Activated naive CD4-positive, alpha-beta T cell treated with anti-CD3 and anti-CD28 coated beads for 36 hours (primary cell): ENCODE results near the gene MGAT4A. TPM values are rescaled to one million over a fixed set of nuclear protein-coding genes. Genes with fewer than 3 reads are reported as not detected.

Experiments
- CTCF ChIA-PET: fragments of 350-600 bp; sonication (Branson Sonifier 250); formaldehyde crosslinking; loops from one replicate; lab custom pipeline; 2021; ENCODE audit warnings: antibody characterized with exemption; lab: Charles Lee
- DNase-seq: peaks from one replicate; pipeline ENCODE4 v3.0.0-alpha.2; 2020
- H3K27ac Mint-ChIP-seq: one replicate; pipeline ENCODE4 v1.8.0; 2021; ENCODE audit warnings: mild to moderate bottlenecking, mixed read lengths
- H3K27me3 Mint-ChIP-seq: one replicate; pipeline ENCODE4 v1.8.0; 2021; ENCODE audit warnings: low read depth, mixed read lengths
- H3K36me3 Mint-ChIP-seq: one replicate; pipeline ENCODE4 v1.8.0; 2021; ENCODE audit warnings: low read depth, mixed read lengths
- H3K4me1 Mint-ChIP-seq: one replicate; pipeline ENCODE4 v1.8.0; 2021; ENCODE audit warnings: low read depth, mixed read lengths
- H3K4me3 Mint-ChIP-seq: one replicate; pipeline ENCODE4 v1.8.0; 2021; ENCODE audit warnings: mild to moderate bottlenecking, moderate library complexity, mixed read lengths
- H3K9me3 Mint-ChIP-seq: one replicate; pipeline ENCODE4 v1.8.0; 2021; ENCODE audit warnings: mixed read lengths
- intact Hi-C: fragments of 100-400 bp; cut with micrococcal nuclease; formaldehyde crosslinking; loops from one replicate; pipeline ENCODE4 v1.15.1; 2023
- total RNA-seq, 2 experiments: library from RNA; stranded (reverse); gene quantifications; one replicate each; pipeline ENCODE4 v1.2.3, GENCODE V29; 2021

The MGAT4A gene
- total RNA-seq, 2 experiments from 2014 or later, result 85.5 to 87.5 TPM

GRCh38 chr2:98698896-98699295 is 32.0 kb downstream of the MGAT4A start:
- Mint-ChIP-seq H3K27me3 (no peaks in the 10 kb centered on the region), H3K36me3 (peaks cover 12% of the 10 kb centered on the region), H3K4me3 (no peak overlapping the region), H3K9me3 (no peaks in the 10 kb centered on the region), H3K4me1 (peaks cover 80% of the 10 kb centered on the region), H3K27ac (no peak overlapping the region)
- no peak for DNase-seq
- intact Hi-C loops, result loop anchor here (1.0 kb wide), 1 partner anchor 10 kb away; no protein-coding TSS in a partner anchor
- CTCF ChIA-PET, result interaction anchor here (0.6 to 1.4 kb wide), 4 partner anchors 8 to 50 kb away, joined by 3 to 6 read pairs (median 4); no protein-coding TSS in a partner anchor

- intact Hi-C loops, result no loop called here
- H3K27me3 Mint-ChIP-seq, result no peaks in the 10 kb centered on the region
- no peak overlapping the region for H3K4me3 Mint-ChIP-seq
- no peaks in the 10 kb centered on the region for H3K9me3 Mint-ChIP-seq
- CTCF ChIA-PET, result interaction anchor here (1.1 to 1.4 kb wide), 2 partner anchors 9 to 49 kb away, joined by 4 to 6 read pairs; no protein-coding TSS in a partner anchor
- peak overlapping the region; percentile 22 for H3K27ac Mint-ChIP-seq
- H3K4me1 Mint-ChIP-seq, result peaks cover 80% of the 10 kb centered on the region
- peaks cover 12% of the 10 kb centered on the region for H3K36me3 Mint-ChIP-seq
- no peak for DNase-seq
These were observed 33.1 kb downstream of the MGAT4A start for GRCh38 chr2:98697651-98698337.

GRCh38 chr2:98696200-98696599 is 34.7 kb downstream of the MGAT4A start:
- peak overlapping the region; percentile 4 for H3K27ac Mint-ChIP-seq
- H3K36me3 Mint-ChIP-seq, result peaks cover 12% of the 10 kb centered on the region
- H3K27me3 Mint-ChIP-seq, result no peaks in the 10 kb centered on the region
- peaks cover 73% of the 10 kb centered on the region for H3K4me1 Mint-ChIP-seq
- DNase-seq, result no peak
- intact Hi-C loops, result no loop called here
- no peaks in the 10 kb centered on the region for H3K9me3 Mint-ChIP-seq
- no peak overlapping the region for H3K4me3 Mint-ChIP-seq
- CTCF ChIA-PET, result no interaction called here

- Mint-ChIP-seq H3K4me3 (no peak overlapping the region), H3K36me3 (peaks cover 15% of the 10 kb centered on the region), H3K27me3 (no peaks in the 10 kb centered on the region), H3K9me3 (no peaks in the 10 kb centered on the region), H3K27ac (peak overlapping the region; percentile 97), H3K4me1 (peaks cover 78% of the 10 kb centered on the region)
- intact Hi-C loops, result no loop called here
- CTCF ChIA-PET, result interaction anchor here (1.2 to 1.7 kb wide), 2 partner anchors 8 to 32 kb away, joined by 3 to 4 read pairs; no protein-coding TSS in a partner anchor
- DNase-seq, result no peak
These were observed 35.7 kb downstream of the MGAT4A start for GRCh38 chr2:98695255-98695654.

- CTCF ChIA-PET, result interaction anchor here (0.8 to 1.9 kb wide), 7 partner anchors 12 to 70 kb away, joined by 4 to 10 read pairs (median 5); partner anchors contain the start of gene MGAT4A
- H3K4me3 Mint-ChIP-seq, result peak overlapping the region; percentile 67
- intact Hi-C loops, result loop anchor here (1.0 to 2.0 kb wide), 6 partner anchors 9 to 77 kb away; no protein-coding TSS in a partner anchor
- H3K27ac Mint-ChIP-seq, result peak overlapping the region; percentile 97
- H3K27me3 Mint-ChIP-seq, result no peaks in the 10 kb centered on the region
- peaks cover 80% of the 10 kb centered on the region for H3K4me1 Mint-ChIP-seq
- no peaks in the 10 kb centered on the region for H3K9me3 Mint-ChIP-seq
- peaks cover 11% of the 10 kb centered on the region for H3K36me3 Mint-ChIP-seq
- no peak for DNase-seq
These were observed 37.5 kb downstream of the MGAT4A start for GRCh38 chr2:98693477-98693876.

GRCh38 chr2:98692090-98693054 is 38.6 kb downstream of the MGAT4A start:
- Mint-ChIP-seq H3K36me3 (peaks cover 9% of the 10 kb centered on the region), H3K4me3 (peak overlapping the region; percentile 67), H3K4me1 (peaks cover 83% of the 10 kb centered on the region), H3K27me3 (no peaks in the 10 kb centered on the region), H3K27ac (peak overlapping the region; percentile 97), H3K9me3 (no peaks in the 10 kb centered on the region)
- intact Hi-C loops, result loop anchor here (1.0 to 2.0 kb wide), 8 partner anchors 10 to 78 kb away; no protein-coding TSS in a partner anchor
- CTCF ChIA-PET, result interaction anchor here (0.5 to 1.9 kb wide), 16 partner anchors 10 to 158 kb away, joined by 3 to 10 read pairs (median 4); partner anchors contain the start of gene MGAT4A
- peak; percentile 39 for DNase-seq

GRCh38 chr2:98691303-98691702 is 39.6 kb downstream of the MGAT4A start:
- Mint-ChIP-seq H3K27ac (peak overlapping the region; percentile 82), H3K27me3 (no peaks in the 10 kb centered on the region), H3K4me3 (no peak overlapping the region), H3K4me1 (peaks cover 82% of the 10 kb centered on the region), H3K9me3 (no peaks in the 10 kb centered on the region), H3K36me3 (peaks cover 9% of the 10 kb centered on the region)
- CTCF ChIA-PET, result interaction anchor here (0.7 to 1.6 kb wide), 7 partner anchors 11 to 147 kb away, joined by 3 to 5 read pairs (median 4); no protein-coding TSS in a partner anchor
- intact Hi-C loops, result no loop called here
- no peak for DNase-seq

GRCh38 chr2:98685930-98686887 is 44.7 kb downstream of the MGAT4A start:
- Mint-ChIP-seq H3K36me3 (peaks cover 18% of the 10 kb centered on the region), H3K4me1 (peaks cover 77% of the 10 kb centered on the region), H3K27ac (peak overlapping the region; percentile 46), H3K9me3 (peaks cover 2% of the 10 kb centered on the region), H3K27me3 (no peaks in the 10 kb centered on the region), H3K4me3 (no peak overlapping the region)
- no peak for DNase-seq
- CTCF ChIA-PET, result interaction anchor here (0.9 to 1.5 kb wide), 6 partner anchors 9 to 37 kb away, joined by 3 to 6 read pairs (median 4); no protein-coding TSS in a partner anchor
- intact Hi-C loops, result no loop called here

- peaks cover 66% of the 10 kb centered on the region for H3K4me1 Mint-ChIP-seq
- no peak overlapping the region for H3K4me3 Mint-ChIP-seq
- no peak for DNase-seq
- CTCF ChIA-PET, result no interaction called here
- H3K27me3 Mint-ChIP-seq, result no peaks in the 10 kb centered on the region
- intact Hi-C loops, result no loop called here
- peaks cover 8% of the 10 kb centered on the region for H3K9me3 Mint-ChIP-seq
- H3K27ac Mint-ChIP-seq, result peak overlapping the region; percentile 51
- H3K36me3 Mint-ChIP-seq, result peaks cover 21% of the 10 kb centered on the region
These were observed 47.2 kb downstream of the MGAT4A start for GRCh38 chr2:98683728-98684127.

- DNase-seq, result no peak
- no peak overlapping the region for H3K4me3 Mint-ChIP-seq
- H3K9me3 Mint-ChIP-seq, result peaks cover 9% of the 10 kb centered on the region
- peaks cover 55% of the 10 kb centered on the region for H3K4me1 Mint-ChIP-seq
- H3K36me3 Mint-ChIP-seq, result peaks cover 54% of the 10 kb centered on the region
- H3K27ac Mint-ChIP-seq, result peak overlapping the region; percentile 26
- CTCF ChIA-PET, result interaction anchor here (0.9 to 1.9 kb wide), 2 partner anchors 8 to 10 kb away, joined by 3 to 6 read pairs; no protein-coding TSS in a partner anchor
- H3K27me3 Mint-ChIP-seq, result no peaks in the 10 kb centered on the region
- intact Hi-C loops, result no loop called here
These were observed 54.2 kb downstream of the MGAT4A start for GRCh38 chr2:98676742-98677141.
